GM12872 (cell line): ENCODE results near the gene NPHP3.

Experiments used
- TF ChIP-seq, protein P1 (sequence below): IDR thresholded peaks from 3 replicates; pipeline ENCODE4 v1.5.1; 2011; ENCODE audit warnings: low read depth, mild to moderate bottlenecking, low read length, moderate library complexity; ENCODE audit not compliant: insufficient read depth

Gene NPHP3, protein sequence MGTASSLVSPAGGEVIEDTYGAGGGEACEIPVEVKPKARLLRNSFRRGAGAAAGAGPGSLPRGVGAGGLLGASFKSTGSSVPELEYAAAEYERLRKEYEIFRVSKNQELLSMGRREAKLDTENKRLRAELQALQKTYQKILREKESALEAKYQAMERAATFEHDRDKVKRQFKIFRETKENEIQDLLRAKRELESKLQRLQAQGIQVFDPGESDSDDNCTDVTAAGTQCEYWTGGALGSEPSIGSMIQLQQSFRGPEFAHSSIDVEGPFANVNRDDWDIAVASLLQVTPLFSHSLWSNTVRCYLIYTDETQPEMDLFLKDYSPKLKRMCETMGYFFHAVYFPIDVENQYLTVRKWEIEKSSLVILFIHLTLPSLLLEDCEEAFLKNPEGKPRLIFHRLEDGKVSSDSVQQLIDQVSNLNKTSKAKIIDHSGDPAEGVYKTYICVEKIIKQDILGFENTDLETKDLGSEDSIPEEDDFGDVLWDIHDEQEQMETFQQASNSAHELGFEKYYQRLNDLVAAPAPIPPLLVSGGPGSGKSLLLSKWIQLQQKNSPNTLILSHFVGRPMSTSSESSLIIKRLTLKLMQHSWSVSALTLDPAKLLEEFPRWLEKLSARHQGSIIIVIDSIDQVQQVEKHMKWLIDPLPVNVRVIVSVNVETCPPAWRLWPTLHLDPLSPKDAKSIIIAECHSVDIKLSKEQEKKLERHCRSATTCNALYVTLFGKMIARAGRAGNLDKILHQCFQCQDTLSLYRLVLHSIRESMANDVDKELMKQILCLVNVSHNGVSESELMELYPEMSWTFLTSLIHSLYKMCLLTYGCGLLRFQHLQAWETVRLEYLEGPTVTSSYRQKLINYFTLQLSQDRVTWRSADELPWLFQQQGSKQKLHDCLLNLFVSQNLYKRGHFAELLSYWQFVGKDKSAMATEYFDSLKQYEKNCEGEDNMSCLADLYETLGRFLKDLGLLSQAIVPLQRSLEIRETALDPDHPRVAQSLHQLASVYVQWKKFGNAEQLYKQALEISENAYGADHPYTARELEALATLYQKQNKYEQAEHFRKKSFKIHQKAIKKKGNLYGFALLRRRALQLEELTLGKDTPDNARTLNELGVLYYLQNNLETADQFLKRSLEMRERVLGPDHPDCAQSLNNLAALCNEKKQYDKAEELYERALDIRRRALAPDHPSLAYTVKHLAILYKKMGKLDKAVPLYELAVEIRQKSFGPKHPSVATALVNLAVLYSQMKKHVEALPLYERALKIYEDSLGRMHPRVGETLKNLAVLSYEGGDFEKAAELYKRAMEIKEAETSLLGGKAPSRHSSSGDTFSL (N-terminal part only)

DNA sequence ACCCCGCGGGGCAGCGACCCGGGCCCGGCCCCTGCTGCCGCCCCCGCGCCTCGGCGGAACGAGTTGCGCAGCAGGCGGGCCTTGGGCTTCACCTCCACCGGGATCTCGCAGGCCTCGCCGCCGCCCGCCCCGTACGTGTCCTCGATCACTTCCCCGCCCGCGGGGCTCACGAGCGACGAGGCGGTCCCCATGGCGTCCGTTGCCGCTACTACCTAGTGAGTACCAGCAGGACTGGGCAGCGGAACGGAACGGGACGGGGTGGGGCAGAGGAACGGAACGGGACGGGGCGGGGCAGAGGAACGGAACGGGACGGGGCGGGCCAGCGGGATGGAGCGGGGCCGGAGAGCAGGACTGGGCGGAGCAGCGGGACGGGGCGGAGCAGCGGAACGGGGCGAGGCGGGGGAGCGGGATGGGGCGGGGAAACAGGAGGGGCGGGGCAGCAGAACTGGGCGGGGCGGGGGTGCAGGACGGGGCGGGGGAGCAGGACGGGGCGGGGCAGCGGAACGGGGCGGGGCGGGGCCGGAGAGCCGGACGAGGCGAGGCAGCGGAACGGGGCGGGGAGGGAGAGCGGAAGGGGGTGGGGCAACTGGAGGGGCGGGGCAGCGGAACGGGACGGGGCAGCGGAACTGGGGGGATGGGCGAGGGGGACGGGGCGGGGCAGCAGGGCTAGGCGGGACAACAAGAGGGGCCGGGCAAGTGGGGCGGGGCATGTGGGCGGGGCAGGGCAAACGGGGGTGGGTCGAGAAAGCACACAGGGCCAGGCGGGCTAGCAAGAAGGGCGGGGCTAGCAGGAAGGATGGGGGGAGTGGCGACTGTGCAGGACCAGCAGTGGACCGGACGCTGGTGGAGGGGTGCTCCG lies at the start of gene NPHP3:
Gene NPHP3, minus strand, starts transcription at position 245 of the 859 bp plus-strand sequence. Its CDS starts 54 bp downstream, at position 191.
- TF ChIP-seq, protein P1, sequence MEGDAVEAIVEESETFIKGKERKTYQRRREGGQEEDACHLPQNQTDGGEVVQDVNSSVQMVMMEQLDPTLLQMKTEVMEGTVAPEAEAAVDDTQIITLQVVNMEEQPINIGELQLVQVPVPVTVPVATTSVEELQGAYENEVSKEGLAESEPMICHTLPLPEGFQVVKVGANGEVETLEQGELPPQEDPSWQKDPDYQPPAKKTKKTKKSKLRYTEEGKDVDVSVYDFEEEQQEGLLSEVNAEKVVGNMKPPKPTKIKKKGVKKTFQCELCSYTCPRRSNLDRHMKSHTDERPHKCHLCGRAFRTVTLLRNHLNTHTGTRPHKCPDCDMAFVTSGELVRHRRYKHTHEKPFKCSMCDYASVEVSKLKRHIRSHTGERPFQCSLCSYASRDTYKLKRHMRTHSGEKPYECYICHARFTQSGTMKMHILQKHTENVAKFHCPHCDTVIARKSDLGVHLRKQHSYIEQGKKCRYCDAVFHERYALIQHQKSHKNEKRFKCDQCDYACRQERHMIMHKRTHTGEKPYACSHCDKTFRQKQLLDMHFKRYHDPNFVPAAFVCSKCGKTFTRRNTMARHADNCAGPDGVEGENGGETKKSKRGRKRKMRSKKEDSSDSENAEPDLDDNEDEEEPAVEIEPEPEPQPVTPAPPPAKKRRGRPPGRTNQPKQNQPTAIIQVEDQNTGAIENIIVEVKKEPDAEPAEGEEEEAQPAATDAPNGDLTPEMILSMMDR, result no peak

DNA sequence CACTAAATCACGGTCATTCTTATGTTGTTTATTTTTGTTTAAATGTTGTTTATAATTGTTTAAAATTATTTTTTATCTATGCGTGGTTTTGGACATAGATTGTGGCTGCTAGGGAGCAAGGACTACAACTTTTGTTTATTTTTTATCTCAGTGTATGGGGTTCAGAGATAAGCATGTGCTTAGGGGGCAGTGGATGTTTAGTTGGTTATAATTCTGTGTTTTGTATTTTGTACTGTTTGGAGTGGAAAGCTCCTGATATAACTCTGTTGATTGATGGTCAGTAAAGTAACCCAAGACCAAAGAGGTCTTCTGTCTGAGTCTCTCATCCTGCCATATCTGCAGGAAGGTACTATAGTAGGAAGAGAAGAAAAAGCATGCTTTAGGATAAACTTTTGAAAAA lies 36.5 kb upstream of the NPHP3 start:
- TF ChIP-seq, protein P1, result no peak

DNA sequence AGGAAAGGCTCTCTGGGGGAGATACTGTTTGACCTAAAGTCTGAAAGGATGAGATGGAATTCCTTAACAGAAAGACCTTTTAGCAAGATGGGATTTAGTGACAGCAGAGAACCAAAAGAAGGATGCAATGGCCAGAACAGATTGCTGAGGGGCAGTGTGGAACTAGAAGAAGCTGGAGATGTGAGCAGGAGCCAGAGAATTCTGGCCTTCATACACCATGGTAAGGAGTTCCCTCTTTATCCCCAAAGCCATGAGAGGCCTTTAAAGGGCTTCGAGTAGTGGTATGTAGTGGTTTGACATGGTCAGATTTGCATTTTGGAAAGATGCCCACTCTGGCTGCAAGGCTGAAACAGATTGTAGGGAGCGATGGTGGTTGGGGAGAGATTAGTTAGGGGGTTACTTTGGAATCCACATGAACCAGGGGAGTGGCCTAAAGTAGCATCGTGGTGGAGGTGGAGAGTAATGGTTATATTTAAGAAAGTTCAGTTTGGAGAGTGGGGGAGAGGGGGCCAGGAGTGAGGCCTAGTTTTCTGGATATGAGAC lies 34.0 kb upstream of the NPHP3 start:
- TF ChIP-seq, protein P1, result no peak

DNA sequence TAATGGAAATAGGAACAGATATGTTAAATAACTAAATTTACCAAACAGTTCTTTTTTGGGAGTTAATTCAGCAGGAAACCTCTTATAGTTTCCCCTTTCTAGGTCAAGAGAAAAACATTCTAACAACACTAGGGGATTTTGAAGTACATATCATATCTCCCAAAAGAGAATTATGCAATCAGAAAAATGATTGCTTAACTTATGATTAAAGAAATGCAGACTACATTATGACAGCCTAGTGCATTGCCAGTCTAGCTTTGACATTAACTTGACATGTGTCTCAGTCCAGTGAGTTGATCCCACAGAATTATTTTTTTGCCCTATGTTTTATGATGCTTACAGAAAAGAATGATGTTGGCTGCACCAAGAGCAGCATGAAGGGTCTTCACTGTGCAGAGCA lies 31.7 kb upstream of the NPHP3 start:
- TF ChIP-seq, protein P1, result no peak

DNA sequence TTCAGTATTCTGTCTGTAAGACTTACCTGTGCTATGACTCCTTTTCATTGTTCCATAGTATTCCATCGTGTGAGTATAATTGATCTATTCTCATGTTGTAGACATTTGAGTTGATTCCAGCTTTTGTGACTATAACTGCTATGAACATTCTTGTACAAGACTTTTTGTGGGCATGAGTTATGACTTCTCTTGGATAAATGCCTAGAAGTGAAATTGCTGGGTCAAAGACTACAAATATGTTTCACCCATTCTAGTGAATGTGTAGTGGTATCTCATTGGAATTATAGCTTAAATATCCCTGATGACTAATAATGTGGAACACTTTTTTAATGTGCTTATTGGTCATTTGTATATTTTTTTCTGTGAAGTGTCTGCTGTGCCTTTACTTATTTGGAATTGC lies 27.6 kb upstream of the NPHP3 start:
- TF ChIP-seq, protein P1, result no peak

DNA sequence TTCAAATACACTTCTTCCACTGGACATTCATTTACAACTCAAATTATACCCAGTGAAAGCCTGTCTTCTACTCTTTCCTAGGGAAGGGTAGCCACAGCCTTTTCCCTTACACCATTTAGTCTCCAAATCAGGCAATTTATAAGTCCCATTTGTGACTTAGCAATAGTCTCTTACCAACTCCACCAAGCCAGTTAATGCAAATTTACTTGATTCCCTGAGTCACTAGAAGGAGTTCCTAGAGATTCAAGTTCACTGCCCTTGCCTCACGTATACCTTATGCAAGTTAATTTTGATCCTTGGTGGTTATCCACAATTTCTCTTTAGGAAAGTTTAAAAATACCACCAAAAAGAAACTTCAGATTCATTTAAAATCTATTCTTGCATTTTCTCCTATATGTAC lies 16.1 kb upstream of the NPHP3 start:
- TF ChIP-seq, protein P1, result no peak
